GM21825 (cell line): Measurements from ENCODE around the gene DBNDD2.

Source experiments
- ATAC-seq: cut with Tn5 transposase; IDR thresholded peaks from one replicate; pipeline ENCODE4 v1.9.1; 2021; ENCODE audit warnings: mild to moderate bottlenecking, moderate library complexity; ENCODE audit not compliant: unreplicated experiment

The DBNDD2 gene

GRCh38 chr20:45448270-45448669, 40.2 kb downstream of the DBNDD2 start:
- no peak for ATAC-seq

DNA sequence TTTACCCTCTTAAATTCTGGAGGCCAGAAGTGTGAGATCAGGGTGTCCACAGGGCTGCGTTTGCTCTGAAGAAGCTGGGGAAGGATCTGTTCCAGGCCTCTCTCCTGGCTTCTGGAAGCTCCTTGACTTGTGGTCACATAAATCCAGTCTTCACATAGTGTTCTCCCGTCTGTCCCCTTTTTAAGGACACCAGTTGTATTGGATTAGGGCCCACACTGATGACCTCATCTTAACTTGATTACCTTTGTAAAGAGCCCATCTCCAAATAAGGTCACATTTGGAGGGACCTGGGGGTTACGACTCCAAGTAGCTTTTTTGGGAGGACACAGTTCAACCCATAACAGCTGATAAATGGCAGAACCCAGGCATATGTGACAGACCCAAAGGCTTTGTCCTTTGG, 41.4 kb downstream of the DBNDD2 start:
- no peak for ATAC-seq

GRCh38 chr20:45450097-45450818, 42.2 kb downstream of the DBNDD2 start:
- no peak for ATAC-seq

- ATAC-seq = no peak
Observed at GRCh38 chr20:45452238-45452637, 44.1 kb downstream of the DBNDD2 start.

- ATAC-seq = no peak
Observed at GRCh38 chr20:45452772-45453691, 44.9 kb downstream of the DBNDD2 start.

GRCh38 chr20:45456632-45457031, 48.5 kb downstream of the DBNDD2 start:
- no peak for ATAC-seq

DNA sequence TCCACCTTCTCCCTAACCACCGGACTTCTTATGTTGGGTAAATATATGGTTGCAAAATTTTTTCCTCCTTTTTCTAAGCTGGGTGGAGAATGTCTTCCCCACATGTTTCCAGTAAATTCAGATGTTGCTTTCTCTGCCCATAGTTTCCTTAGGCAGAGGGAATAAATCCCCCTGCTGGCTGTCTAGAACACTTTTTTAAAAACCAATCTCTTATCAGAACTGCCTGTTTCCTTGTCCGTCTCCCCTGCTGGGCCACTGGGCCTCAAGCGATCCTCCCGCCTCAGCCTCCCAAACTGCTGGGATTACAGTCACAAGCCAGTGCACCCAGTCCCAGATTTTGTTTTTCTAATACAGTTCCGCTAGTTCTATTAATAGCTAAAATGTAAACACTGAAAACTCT, 51.5 kb downstream of the DBNDD2 start:
- no peak for ATAC-seq
